IMR-90 (cell line): ENCODE measurements around the gene ALDH7A1.

Experiments
- BHLHE40 ChIP-seq: fragments of 150-350 bp; IDR thresholded peaks from 2 replicates; pipeline ENCODE4 v1.6.1; 2016; ENCODE audit warnings: mild to moderate bottlenecking, low read depth, low read length
- CEBPB ChIP-seq: IDR thresholded peaks from 2 replicates; pipeline ENCODE4 v1.6.1; 2012; ENCODE audit warnings: low read depth, low read length, improper control_type of control experiment
- CHD1 ChIP-seq: IDR thresholded peaks from 2 replicates; pipeline ENCODE4 v1.6.1; 2012; ENCODE audit warnings: low read depth, low read length, improper control_type of control experiment
- CTCF ChIP-seq: conservative IDR thresholded peaks from 2 replicates; pipeline ENCODE4 v1.5.1; 2012; ENCODE audit warnings: mild to moderate bottlenecking, low read depth, low read length, improper control_type of control experiment
- ELK1 ChIP-seq: fragments of 150-350 bp; IDR thresholded peaks from 2 replicates; pipeline ENCODE4 v1.6.1; 2016; ENCODE audit warnings: low read depth, mild to moderate bottlenecking, low read length, moderate library complexity, borderline replicate concordance
- FOS ChIP-seq: fragments of 150-350 bp; IDR thresholded peaks from 2 replicates; pipeline ENCODE4 v1.6.1; 2016; ENCODE audit warnings: low read depth, low read length
- MAFK ChIP-seq: IDR thresholded peaks from 2 replicates; pipeline ENCODE4 v1.6.1; 2012; ENCODE audit warnings: low read depth, low read length, improper control_type of control experiment
- MAZ ChIP-seq: IDR thresholded peaks from 2 replicates; pipeline ENCODE4 v1.6.1; 2012; ENCODE audit warnings: low read depth, mild to moderate bottlenecking, low read length, improper control_type of control experiment, moderate library complexity, borderline replicate concordance
- MXI1 ChIP-seq: IDR thresholded peaks from 2 replicates; pipeline ENCODE4 v1.6.1; 2012; ENCODE audit warnings: low read depth, mild to moderate bottlenecking, low read length, moderate library complexity, borderline replicate concordance
- POLR2A ChIP-seq: IDR thresholded peaks from 2 replicates; pipeline ENCODE4 v1.6.1; 2012; ENCODE audit warnings: mild to moderate bottlenecking, low read depth, low read length
- RAD21 ChIP-seq: IDR thresholded peaks from 2 replicates; pipeline ENCODE4 v1.6.1; 2012; ENCODE audit warnings: low read length, improper control_type of control experiment
- RCOR1 ChIP-seq: IDR thresholded peaks from 2 replicates; pipeline ENCODE4 v1.6.1; 2012; ENCODE audit warnings: mild to moderate bottlenecking, low read length, improper control_type of control experiment; ENCODE audit not compliant: insufficient replicate concordance
- RFX5 ChIP-seq: IDR thresholded peaks from 2 replicates; pipeline ENCODE4 v1.8.0; 2012; ENCODE audit warnings: low read depth, mild to moderate bottlenecking, low read length, moderate library complexity
- SMC3 ChIP-seq: fragments of 150-350 bp; IDR thresholded peaks from 2 replicates; pipeline ENCODE4 v1.6.1; 2016; ENCODE audit warnings: low read depth, mild to moderate bottlenecking, antibody characterized with exemption, low read length, moderate library complexity

GRCh38 chr5:126605525-126605924 lies 10.5 kb upstream of the ALDH7A1 start:
- no peak for TF ChIP-seq CTCF
- TF ChIP-seq SMC3 = no peak
- no peak for TF ChIP-seq POLR2A
- no peak for TF ChIP-seq FOS
- TF ChIP-seq CEBPB = no peak
- no peak for TF ChIP-seq CHD1
- TF ChIP-seq MAZ = no peak
- no peak for TF ChIP-seq BHLHE40
- TF ChIP-seq RCOR1 = no peak
- no peak for TF ChIP-seq MXI1
- TF ChIP-seq RFX5 = no peak
- no peak for TF ChIP-seq RAD21
- TF ChIP-seq ELK1 = no peak
- TF ChIP-seq MAFK = no peak
